IMR-90 (cell line): ENCODE results near the gene VEGFC. TPM values are rescaled to one million over a fixed set of nuclear protein-coding genes. Genes with fewer than 3 reads are reported as not detected.

Experiments used
- ATAC-seq: fragments of 200-7000 bp; cut with Tn5 transposase; 2 replicates; pipeline ENCODE4 v1.9.1; 2020; ENCODE audit warnings: low read depth, mild to moderate bottlenecking, moderate library complexity
- BruUV-seq: library from RNA; stranded (reverse); fragments of 400-500 nt; replicated peaks from 2 replicates; lab custom pipeline; 2021; lab: Mats Ljungman, UMichigan
- CTCF ChIA-PET: fragments of 300-600 bp; formaldehyde crosslinking; extraction: SDS; loops from one replicate; lab custom pipeline; 2021; ENCODE audit warnings: antibody characterized with exemption; lab: Yijun Ruan, JAX
- POLR2A ChIA-PET: fragments of 300-600 bp; sonication (Branson Sonifier 250); formaldehyde crosslinking; loops from one replicate; lab custom pipeline; 2022; ENCODE audit warnings: antibody characterized with exemption; ENCODE audit not compliant: unreplicated experiment; lab: Charles Lee
- DNase-seq: peaks from one replicate; pipeline ENCODE4 v3.0.0; 2013
- H2AFZ ChIP-seq: replicated peaks from 2 replicates; pipeline ENCODE3; 2013; ENCODE audit warnings: low read length, mild to moderate bottlenecking; ENCODE audit not compliant: poor library complexity
- H2AK5ac ChIP-seq: 2 replicates; pipeline ENCODE4 v1.6.1; 2013; ENCODE audit warnings: low read depth, low read length, inconsistent platforms
- H2AK9ac ChIP-seq: replicated peaks from 2 replicates; pipeline ENCODE3; 2013; ENCODE audit warnings: mild to moderate bottlenecking, low read depth, low read length, moderate library complexity; ENCODE audit not compliant: poor library complexity
- H2BK120ac ChIP-seq: 2 replicates; pipeline ENCODE4 v1.6.1; 2013; ENCODE audit warnings: low read depth, low read length, inconsistent platforms
- H2BK15ac ChIP-seq: 3 replicates; pipeline ENCODE4 v1.6.1; 2013; ENCODE audit warnings: low read depth, low read length, inconsistent platforms
- H2BK20ac ChIP-seq: 2 replicates; pipeline ENCODE4 v1.6.1; 2013; ENCODE audit warnings: low read depth, mild to moderate bottlenecking, inconsistent platforms, low read length, moderate library complexity
- H2BK5ac ChIP-seq: 2 replicates; pipeline ENCODE4 v1.6.1; 2013; ENCODE audit warnings: mild to moderate bottlenecking, low read depth, low read length, inconsistent platforms; ENCODE audit not compliant: poor library complexity, severe bottlenecking
- H3K14ac ChIP-seq: replicated peaks from 2 replicates; pipeline ENCODE4 v1.6.1; 2013; ENCODE audit warnings: low read depth, low read length, inconsistent platforms
- H3K18ac ChIP-seq: 2 replicates; pipeline ENCODE4 v1.6.1; 2013; ENCODE audit warnings: low read depth, low read length, control low read depth
- H3K23ac ChIP-seq: 2 replicates; pipeline ENCODE4 v1.6.1; 2013; ENCODE audit warnings: low read depth, low read length, inconsistent platforms
- H3K27ac ChIP-seq: 2 replicates; pipeline ENCODE4 v1.5.1; 2013; ENCODE audit warnings: mild to moderate bottlenecking, control low read depth, low read length; ENCODE audit not compliant: insufficient read depth
- H3K27me3 ChIP-seq: 2 replicates; pipeline ENCODE4 v1.6.1; 2013; ENCODE audit warnings: low read length; ENCODE audit not compliant: control insufficient read depth, insufficient read depth
- H3K36me3 ChIP-seq: 2 replicates; pipeline ENCODE4 v1.6.1; 2013; ENCODE audit warnings: low read length, mixed read lengths; ENCODE audit not compliant: control insufficient read depth, insufficient read depth
- H3K4ac ChIP-seq: 2 replicates; pipeline ENCODE4 v1.6.1; 2013; ENCODE audit warnings: low read depth, low read length, inconsistent platforms
- H3K4me1 ChIP-seq: 2 replicates; pipeline ENCODE4 v1.6.1; 2013; ENCODE audit warnings: low read length, mixed read lengths; ENCODE audit not compliant: control insufficient read depth, insufficient read depth
- H3K4me2 ChIP-seq: 2 replicates; pipeline ENCODE4 v1.6.1; 2013; ENCODE audit warnings: low read depth, mild to moderate bottlenecking, control low read depth, low read length, moderate library complexity
- H3K4me3 ChIP-seq: 2 replicates; pipeline ENCODE4 v1.5.1; 2013; ENCODE audit warnings: low read depth, mild to moderate bottlenecking, control low read depth, low read length, moderate library complexity; ENCODE audit not compliant: insufficient read depth
- H3K56ac ChIP-seq: 2 replicates; pipeline ENCODE4 v1.6.1; 2013; ENCODE audit warnings: low read length, inconsistent platforms; ENCODE audit not compliant: insufficient read depth; ENCODE audit errors: extremely low read depth
- H3K79me1 ChIP-seq, 2 experiments: 2 replicates each; pipeline ENCODE4 v1.6.1; 2013; ENCODE audit warnings: low read length in 2 of 2, inconsistent platforms in 1 of 2, low read depth in 1 of 2
- H3K9ac ChIP-seq: 2 replicates; pipeline ENCODE4 v1.6.1; 2013; ENCODE audit warnings: low read depth, low read length, control low read depth
- H3K9me1 ChIP-seq: 2 replicates; pipeline ENCODE4 v1.6.1; 2013; ENCODE audit warnings: low read length, inconsistent platforms; ENCODE audit not compliant: insufficient read depth
- H3K9me3 ChIP-seq: 2 replicates; pipeline ENCODE4 v1.6.1; 2013; ENCODE audit warnings: low read length; ENCODE audit not compliant: control insufficient read depth, insufficient read depth
- H4K20me1 ChIP-seq: 2 replicates; pipeline ENCODE4 v1.6.1; 2013; ENCODE audit warnings: low read length, inconsistent platforms; ENCODE audit not compliant: insufficient read depth
- H4K5ac ChIP-seq: 2 replicates; pipeline ENCODE4 v1.6.1; 2013; ENCODE audit warnings: mild to moderate bottlenecking, low read depth, low read length, control low read depth
- H4K8ac ChIP-seq, 2 experiments: 2 replicates each; pipeline ENCODE4 v1.6.1; 2013; ENCODE audit warnings: low read depth in 2 of 2, low read length in 2 of 2, control low read depth in 1 of 2, inconsistent platforms in 1 of 2
- H4K91ac ChIP-seq: 2 replicates; pipeline ENCODE4 v1.6.1; 2013; ENCODE audit warnings: low read depth, low read length, inconsistent platforms; ENCODE audit not compliant: insufficient read depth
- CEBPB ChIP-seq: IDR thresholded peaks from 2 replicates; pipeline ENCODE4 v1.6.1; 2012; ENCODE audit warnings: low read depth, low read length, improper control_type of control experiment
- CTCF ChIP-seq: conservative IDR thresholded peaks from 2 replicates; pipeline ENCODE4 v1.5.1; 2012; ENCODE audit warnings: mild to moderate bottlenecking, low read depth, low read length, improper control_type of control experiment
- FOS ChIP-seq: fragments of 150-350 bp; IDR thresholded peaks from 2 replicates; pipeline ENCODE4 v1.6.1; 2016; ENCODE audit warnings: low read depth, low read length
- NFE2L2 ChIP-seq: fragments of 150-350 bp; IDR thresholded peaks from 2 replicates; pipeline ENCODE4 v1.6.1; 2016; ENCODE audit warnings: low read depth, mild to moderate bottlenecking, low read length
- RAD21 ChIP-seq: IDR thresholded peaks from 2 replicates; pipeline ENCODE4 v1.6.1; 2012; ENCODE audit warnings: low read length, improper control_type of control experiment
- RCOR1 ChIP-seq: IDR thresholded peaks from 2 replicates; pipeline ENCODE4 v1.6.1; 2012; ENCODE audit warnings: mild to moderate bottlenecking, low read length, improper control_type of control experiment; ENCODE audit not compliant: insufficient replicate concordance
- WGBS, 2 experiments: methylation state at CpG; one replicate each; pipeline versions ENCODE4 v1.1.5 to v1.1.7; 2013; ENCODE audit warnings: missing lambda C conversion rate in 2 of 2; ENCODE audit not compliant: insufficient read length in 1 of 2; ENCODE audit errors: extremely low coverage in 2 of 2; 5-methylcytosine and 5-hydroxymethylcytosine counted together
- dilution Hi-C: fragments of 300-500 bp; cut with HindIII; formaldehyde crosslinking; loops from one replicate; pipeline ENCODE4 v1.14.3; 2018; ENCODE audit warnings: low sequenced_read_pairs; ENCODE audit not compliant: unreplicated experiment
- in situ Hi-C: fragments of 300-500 bp; cut with MboI; formaldehyde crosslinking; loops from 3 replicates; pipeline ENCODE4 v1.14.3; 2019; ENCODE audit warnings: low sequenced_read_pairs, inconsistent platforms, mixed read lengths
- intact Hi-C: fragments of 100-400 bp; cut with micrococcal nuclease; formaldehyde crosslinking; loops from 2 replicates; pipeline ENCODE4 v1.10.0; 2022
- polyA plus RNA-seq, 3 experiments: library from polyadenylated mRNA; depleted of rRNA; stranded (reverse); fragments of >200 nt; gene quantifications; 2 replicates each; pipeline ENCODE4 v1.2.3, GENCODE V29; 2012; ENCODE audit warnings: low replicate concordance in 1 of 3
- total RNA-seq: library from RNA; depleted of rRNA; stranded (reverse); fragments of >200 nt; gene quantifications from 2 replicates; pipeline ENCODE4 v1.2.3, GENCODE V29; 2012

VEGFC gene
- total and polyA plus RNA-seq, 2 of the 4 experiments (the other 2 are of a cell fraction), result 22.9 to 49.7 TPM

- Histone ChIP-seq H3K56ac (no peak overlapping the region; the same call in 1 of the 2 replicates), H3K9ac (no peak overlapping the region), H3K4ac (no peak overlapping the region), H3K79me1 (no peaks in the 10 kb centered on the region), H3K9me1 (peaks cover 2% of the 10 kb centered on the region; the same call in 1 of the 2 replicates), H2AK5ac (0 out of 2 replicates have a peak overlapping the region, but pooled peaks have one; percentile 8), H4K91ac (no peak overlapping the region), H2BK20ac (no peak overlapping the region), H3K27me3 (no peaks in the 10 kb centered on the region), H4K5ac (no peak overlapping the region), H2BK15ac (no peak overlapping the region), H3K4me2 (peak overlapping the region; percentile 44; the same call in 1 of the 2 replicates), H3K27ac (no peak overlapping the region), H3K18ac (peak overlapping the region; percentile 16; the same call in 1 of the 2 replicates), H3K4me3 (no peak overlapping the region), H2AK9ac (no peak overlapping the region), H3K4me1 (peaks cover 5% of the 10 kb centered on the region; the same call in 1 of the 2 replicates), H3K23ac (no peak overlapping the region), H3K36me3 (no peaks in the 10 kb centered on the region), H2AFZ (no peak overlapping the region), H3K14ac (peak overlapping the region; percentile 13; the same call in 1 of the 2 replicates), H3K9me3 (no peaks in the 10 kb centered on the region), H2BK5ac (no peak overlapping the region), H4K8ac (no peak overlapping the region; a peak in 1 of 4 replicates), H4K20me1 (no peaks in the 10 kb centered on the region), H2BK120ac (no peak overlapping the region)
- POLR2A ChIA-PET, result interaction anchor here (0.6 kb wide), 1 partner anchor 77 kb away, joined by 3 read pairs; no protein-coding TSS in a partner anchor
- intact Hi-C loops, result no loop called here
- in situ Hi-C loops, result no loop called here
- BruUV-seq, result no TSS peak
- WGBS, 2 experiments, result no CpG with 5 or more reads among the region's 8 CpGs
- dilution Hi-C loops, result no loop called here
- DNase-seq (peak; percentile 90), ATAC-seq (peak; percentile 61)
- TF ChIP-seq RAD21 (0 out of 2 replicates have a peak, but pooled peaks have one; percentile 10), NFE2L2 (no peak), RCOR1 (no peak), FOS (peak; percentile 27; the same call in 1 of the 2 replicates), CEBPB (peak; percentile 67), CTCF (peak; percentile 22; the same call in 1 of the 2 replicates)
- CTCF ChIA-PET, result no interaction called here
Observed at GRCh38 chr4:176635372-176636261, 157.1 kb downstream of the VEGFC start.
